Activated CD4-positive, alpha-beta memory T cell treated with anti-CD3 and anti-CD28 coated beads, Interleukin-2, amount 10 ng/mL, durations not matched to agents 7 days and 5 days (primary cell): ENCODE measurements around the gene SEMA3G. TPM values are rescaled to one million over a fixed set of nuclear protein-coding genes. Genes with fewer than 3 reads are reported as not detected.

Experiments
- CTCF ChIA-PET: fragments of 350-600 bp; sonication (Branson Sonifier 250); formaldehyde crosslinking; loops from one replicate; lab custom pipeline; 2021; ENCODE audit warnings: antibody characterized with exemption, inconsistent platforms; lab: Charles Lee
- POLR2A ChIA-PET: fragments of 350-600 bp; sonication (Branson Sonifier 250); formaldehyde crosslinking; loops from one replicate; lab custom pipeline; 2021; ENCODE audit warnings: antibody characterized with exemption; lab: Charles Lee
- DNase-seq: peaks from one replicate; pipeline ENCODE4 v3.0.0-alpha.2; 2020
- H3K27ac Mint-ChIP-seq: one replicate; pipeline ENCODE4 v1.8.0; 2021; ENCODE audit warnings: mild to moderate bottlenecking, mixed read lengths
- H3K27me3 Mint-ChIP-seq: one replicate; pipeline ENCODE4 v1.8.0; 2021; ENCODE audit warnings: mixed read lengths
- H3K36me3 Mint-ChIP-seq: one replicate; pipeline ENCODE4 v1.8.0; 2021; ENCODE audit warnings: low read depth, mixed read lengths
- H3K4me1 Mint-ChIP-seq: one replicate; pipeline ENCODE4 v1.8.0; 2021; ENCODE audit warnings: mixed read lengths
- H3K4me3 Mint-ChIP-seq: one replicate; pipeline ENCODE4 v1.8.0; 2021; ENCODE audit warnings: mild to moderate bottlenecking, mixed read lengths
- H3K9me3 Mint-ChIP-seq: one replicate; pipeline ENCODE4 v1.8.0; 2021; ENCODE audit warnings: mixed read lengths
- total RNA-seq, 2 experiments: library from RNA; stranded (reverse); gene quantifications; one replicate each; pipeline ENCODE4 v1.2.3, GENCODE V29; 2021

The SEMA3G gene
- total RNA-seq = under 1 TPM; 0.18 to 0.20 TPM

GRCh38 chr3:52444860-52445793 is at the start of gene SEMA3G:
TSS of gene SEMA3G (minus strand) at chr3:52445103. CDS start at chr3:52445027, 76 bp downstream.
- POLR2A ChIA-PET = interaction anchor here (1.1 to 2.8 kb wide), 5 partner anchors 9 to 33 kb away, joined by 3 to 11 read pairs (median 7); partner anchors contain the start of genes NISCH and TNNC1

DNA sequence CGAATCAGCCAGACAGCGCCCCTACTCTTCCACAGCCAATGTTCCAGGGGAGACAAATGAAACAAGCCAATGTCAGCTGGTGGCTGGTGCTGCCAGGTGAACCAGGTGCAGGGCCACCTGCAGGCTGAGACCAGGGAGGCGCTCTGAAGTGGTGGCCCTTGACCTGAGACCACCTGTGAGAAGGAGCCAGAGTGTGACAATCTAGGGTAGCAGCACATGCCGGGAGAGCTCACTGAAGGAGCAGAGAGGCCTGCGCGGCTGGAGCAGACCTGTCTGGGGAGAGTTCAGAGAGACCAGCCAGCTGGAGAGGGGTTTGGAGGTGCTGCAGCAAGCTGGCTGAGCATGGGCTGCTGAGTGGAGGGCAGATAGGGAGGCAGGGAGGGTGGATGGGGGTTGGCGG is 49.5 kb upstream of the SEMA3G start:
- peaks cover 3% of the 10 kb centered on the region for H3K4me1 Mint-ChIP-seq
- H3K27me3 Mint-ChIP-seq = no peaks in the 10 kb centered on the region
- H3K4me3 Mint-ChIP-seq = no peak overlapping the region
- peaks cover 14% of the 10 kb centered on the region for H3K36me3 Mint-ChIP-seq
- no peak for DNase-seq
- POLR2A ChIA-PET = no interaction called here
- no peak overlapping the region for H3K27ac Mint-ChIP-seq
- CTCF ChIA-PET = no interaction called here
- no peaks in the 10 kb centered on the region for H3K9me3 Mint-ChIP-seq

More at GRCh38 chr3:52444860-52445793, at the start of gene SEMA3G:
- no peaks in the 10 kb centered on the region for H3K36me3 Mint-ChIP-seq
- no peaks in the 10 kb centered on the region for H3K9me3 Mint-ChIP-seq
- peaks cover 4% of the 10 kb centered on the region for H3K4me1 Mint-ChIP-seq
- peak; percentile 84 for DNase-seq
- H3K27ac Mint-ChIP-seq = no peak within 1 kb of the TSS
- no peak within 1 kb of the TSS for H3K4me3 Mint-ChIP-seq
- no peaks in the 10 kb centered on the region for H3K27me3 Mint-ChIP-seq
- CTCF ChIA-PET = interaction anchor here (0.5 to 10.9 kb wide), 8 partner anchors 9 to 1968 kb away, joined by 3 to 151 read pairs (median 6); partner anchors contain the start of genes TNNC1 and UQCC5

- CTCF ChIA-PET = no interaction called here
- Mint-ChIP-seq H3K36me3 (peaks cover 17% of the 10 kb centered on the region), H3K4me3 (no peak overlapping the region), H3K27me3 (no peaks in the 10 kb centered on the region), H3K4me1 (peaks cover 3% of the 10 kb centered on the region), H3K27ac (no peak overlapping the region), H3K9me3 (no peaks in the 10 kb centered on the region)
- no peak for DNase-seq
- POLR2A ChIA-PET = interaction anchor here (0.7 kb wide), 1 partner anchor 207 kb away, joined by 3 read pairs; no protein-coding TSS in a partner anchor
These were observed 48.5 kb upstream of the SEMA3G start for GRCh38 chr3:52493232-52494017.

GRCh38 chr3:52492059-52492458 is 47.2 kb upstream of the SEMA3G start:
- H3K4me1 Mint-ChIP-seq = no peaks in the 10 kb centered on the region
- H3K27ac Mint-ChIP-seq = no peak overlapping the region
- no peaks in the 10 kb centered on the region for H3K9me3 Mint-ChIP-seq
- H3K4me3 Mint-ChIP-seq = no peak overlapping the region
- CTCF ChIA-PET = no interaction called here
- H3K36me3 Mint-ChIP-seq = peaks cover 20% of the 10 kb centered on the region
- POLR2A ChIA-PET = no interaction called here
- no peaks in the 10 kb centered on the region for H3K27me3 Mint-ChIP-seq
- DNase-seq = no peak

DNA sequence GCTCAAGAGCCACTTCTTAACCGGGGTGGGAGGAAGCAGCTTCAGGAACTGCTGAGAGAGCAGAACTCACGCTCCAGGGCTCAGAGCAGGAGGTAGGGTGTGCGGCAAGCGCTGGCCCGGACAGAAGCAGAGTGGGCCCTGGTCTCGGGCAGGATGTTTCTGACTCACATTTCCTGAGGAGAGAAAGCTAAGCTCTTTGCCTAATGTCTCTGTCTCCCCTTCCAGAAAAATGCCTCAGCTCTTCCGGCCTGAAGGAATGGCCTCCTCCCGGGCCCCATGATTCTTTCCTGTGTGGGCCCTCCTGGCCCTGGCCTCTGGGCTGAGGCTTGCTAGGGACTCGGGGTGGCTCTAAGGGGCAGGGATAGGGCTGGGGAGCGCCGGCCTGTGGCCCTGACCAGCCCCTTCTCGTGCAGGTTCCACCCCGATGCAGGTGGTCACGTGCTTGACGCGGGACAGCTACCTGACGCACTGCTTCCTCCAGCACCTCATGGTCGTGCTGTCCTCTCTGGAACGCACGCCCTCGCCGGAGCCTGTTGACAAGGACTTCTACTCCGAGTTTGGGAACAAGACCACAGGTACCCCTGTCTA is 46.1 kb upstream of the SEMA3G start:
- Mint-ChIP-seq H3K27me3 (no peaks in the 10 kb centered on the region), H3K4me1 (no peaks in the 10 kb centered on the region), H3K4me3 (no peak overlapping the region), H3K9me3 (no peaks in the 10 kb centered on the region), H3K27ac (no peak overlapping the region), H3K36me3 (peaks cover 20% of the 10 kb centered on the region)
- POLR2A ChIA-PET = interaction anchor here (1.1 kb wide), 1 partner anchor 10 kb away, joined by 4 read pairs; no protein-coding TSS in a partner anchor
- CTCF ChIA-PET = no interaction called here
- DNase-seq = no peak

DNA sequence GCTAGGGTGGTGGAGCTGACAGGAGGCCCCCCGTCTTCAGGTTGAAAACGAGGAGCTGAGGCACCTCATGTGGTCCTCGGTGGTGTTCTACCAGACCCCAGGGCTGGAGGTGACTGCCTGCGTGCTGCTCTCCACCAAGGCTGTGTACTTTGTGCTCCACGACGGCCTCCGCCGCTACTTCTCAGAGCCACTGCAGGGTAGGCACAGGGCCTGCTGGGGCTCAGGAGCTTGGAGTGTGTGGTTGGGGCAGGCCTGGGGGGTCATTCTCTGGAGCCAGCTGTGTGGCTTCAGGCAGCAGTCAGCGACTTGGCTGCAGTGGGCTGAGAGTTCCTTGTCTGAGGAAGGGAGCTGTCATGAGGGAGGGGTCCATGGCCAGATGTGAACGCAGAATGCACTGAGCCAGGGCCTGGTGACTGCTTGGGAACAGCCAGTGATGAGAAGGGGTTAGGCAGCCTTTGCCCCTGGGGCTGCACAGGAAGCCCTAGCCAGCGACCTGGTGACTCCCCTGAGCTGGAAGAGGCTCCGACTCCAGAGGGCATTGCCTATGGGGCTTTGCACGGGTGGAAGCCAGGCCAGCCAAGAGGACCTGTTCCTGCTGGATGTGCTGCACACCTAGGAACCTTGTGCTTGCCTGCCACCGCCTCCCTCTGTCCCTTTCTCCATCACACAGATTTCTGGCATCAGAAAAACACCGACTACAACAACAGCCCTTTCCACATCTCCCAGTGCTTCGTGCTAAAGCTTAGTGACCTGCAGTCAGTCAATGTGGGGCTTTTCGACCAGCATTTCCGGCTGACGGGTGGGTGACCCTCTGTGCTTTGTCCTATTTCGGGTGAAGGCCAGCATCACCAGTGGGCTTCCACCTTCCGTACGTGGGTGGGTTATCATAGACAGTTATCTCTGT is 45.4 kb upstream of the SEMA3G start:
- no peak overlapping the region for H3K27ac Mint-ChIP-seq
- POLR2A ChIA-PET = interaction anchor here (1.1 kb wide), 1 partner anchor 10 kb away, joined by 4 read pairs; no protein-coding TSS in a partner anchor
- CTCF ChIA-PET = no interaction called here
- H3K4me1 Mint-ChIP-seq = no peaks in the 10 kb centered on the region
- H3K4me3 Mint-ChIP-seq = no peak overlapping the region
- no peaks in the 10 kb centered on the region for H3K27me3 Mint-ChIP-seq
- DNase-seq = no peak
- peaks cover 22% of the 10 kb centered on the region for H3K36me3 Mint-ChIP-seq
- no peaks in the 10 kb centered on the region for H3K9me3 Mint-ChIP-seq

GRCh38 chr3:52489453-52489852 is 44.5 kb upstream of the SEMA3G start:
- H3K9me3 Mint-ChIP-seq = no peaks in the 10 kb centered on the region
- H3K4me3 Mint-ChIP-seq = no peak overlapping the region
- H3K36me3 Mint-ChIP-seq = peaks cover 22% of the 10 kb centered on the region
- H3K27me3 Mint-ChIP-seq = no peaks in the 10 kb centered on the region
- ChIA-PET CTCF (no interaction called here), POLR2A (no interaction called here)
- H3K4me1 Mint-ChIP-seq = no peaks in the 10 kb centered on the region
- DNase-seq = no peak
- no peak overlapping the region for H3K27ac Mint-ChIP-seq

GRCh38 chr3:52488746-52489145 is 43.8 kb upstream of the SEMA3G start:
- H3K4me1 Mint-ChIP-seq = no peaks in the 10 kb centered on the region
- ChIA-PET POLR2A (no interaction called here), CTCF (no interaction called here)
- no peak overlapping the region for H3K27ac Mint-ChIP-seq
- H3K4me3 Mint-ChIP-seq = no peak overlapping the region
- DNase-seq = no peak
- H3K36me3 Mint-ChIP-seq = peaks cover 22% of the 10 kb centered on the region
- H3K9me3 Mint-ChIP-seq = no peaks in the 10 kb centered on the region
- H3K27me3 Mint-ChIP-seq = no peaks in the 10 kb centered on the region

GRCh38 chr3:52487788-52488691 is 43.1 kb upstream of the SEMA3G start:
- no peak for DNase-seq
- Mint-ChIP-seq H3K27me3 (no peaks in the 10 kb centered on the region), H3K36me3 (peaks cover 22% of the 10 kb centered on the region), H3K9me3 (no peaks in the 10 kb centered on the region), H3K27ac (no peak overlapping the region), H3K4me3 (no peak overlapping the region), H3K4me1 (no peaks in the 10 kb centered on the region)
- ChIA-PET POLR2A (no interaction called here), CTCF (no interaction called here)

DNA sequence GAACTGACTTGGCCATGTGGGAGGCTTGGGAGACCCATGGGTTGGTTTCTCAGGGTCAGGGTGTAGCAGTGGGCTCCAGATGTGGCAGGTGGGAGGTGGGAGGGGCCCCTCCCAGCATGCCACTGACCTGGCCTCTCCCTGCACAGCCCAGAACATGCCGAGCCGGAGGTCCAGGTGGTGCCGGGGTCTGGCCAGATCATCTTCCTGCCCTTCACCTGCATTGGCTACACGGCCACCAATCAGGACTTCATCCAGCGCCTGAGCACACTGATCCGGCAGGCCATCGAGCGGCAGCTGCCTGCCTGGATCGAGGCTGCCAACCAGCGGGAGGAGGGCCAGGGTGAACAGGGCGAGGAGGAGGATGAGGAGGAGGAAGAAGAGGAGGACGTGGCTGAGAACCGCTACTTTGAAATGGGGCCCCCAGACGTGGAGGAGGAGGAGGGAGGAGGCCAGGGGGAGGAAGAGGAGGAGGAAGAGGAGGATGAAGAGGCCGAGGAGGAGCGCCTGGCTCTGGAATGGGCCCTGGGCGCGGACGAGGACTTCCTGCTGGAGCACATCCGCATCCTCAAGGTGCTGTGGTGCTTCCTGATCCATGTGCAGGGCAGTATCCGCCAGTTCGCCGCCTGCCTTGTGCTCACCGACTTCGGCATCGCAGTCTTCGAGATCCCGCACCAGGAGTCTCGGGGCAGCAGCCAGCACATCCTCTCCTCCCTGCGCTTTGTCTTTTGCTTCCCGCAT is 42.3 kb upstream of the SEMA3G start:
- H3K36me3 Mint-ChIP-seq = peaks cover 16% of the 10 kb centered on the region
- no peaks in the 10 kb centered on the region for H3K4me1 Mint-ChIP-seq
- DNase-seq = no peak
- H3K4me3 Mint-ChIP-seq = no peak overlapping the region
- ChIA-PET CTCF (no interaction called here), POLR2A (no interaction called here)
- no peak overlapping the region for H3K27ac Mint-ChIP-seq
- no peaks in the 10 kb centered on the region for H3K9me3 Mint-ChIP-seq
- no peaks in the 10 kb centered on the region for H3K27me3 Mint-ChIP-seq
